OCI-LY7 (cell line): ENCODE measurements around the gene PAM16. TPM values are rescaled to one million over a fixed set of nuclear protein-coding genes. Genes with fewer than 3 reads are reported as not detected.

Experiments
- BruUV-seq: library from RNA; stranded (reverse); fragments of 400-500 nt; replicated peaks from 2 replicates; lab custom pipeline; 2021; lab: Mats Ljungman, UMichigan
- CTCF ChIA-PET: fragments of 300-600 bp; sonication (Branson Sonifier 250); formaldehyde crosslinking; loops from one replicate; lab custom pipeline; 2022; ENCODE audit warnings: antibody characterized with exemption; ENCODE audit not compliant: unreplicated experiment; lab: Charles Lee
- POLR2A ChIA-PET: fragments of 300-600 bp; sonication (Branson Sonifier 250); formaldehyde crosslinking; loops from one replicate; lab custom pipeline; 2022; ENCODE audit warnings: antibody characterized with exemption; lab: Charles Lee
- DNase-seq: peaks from one replicate; pipeline ENCODE4 v3.0.0-alpha.2; 2015; ENCODE audit warnings: low spot score
- H2AFZ ChIP-seq: fragments of 200-600 bp; sonication (generic), shearing (Covaris generic); 2 replicates; pipeline ENCODE4 v1.6.1; 2014; ENCODE audit warnings: mild to moderate bottlenecking, antibody characterized with exemption, low read length, moderate library complexity
- H3K27ac ChIP-seq: fragments of 200-600 bp; sonication (generic); 2 replicates; pipeline ENCODE4 v1.5.1; 2014; ENCODE audit warnings: mixed run types, low read depth, mild to moderate bottlenecking, moderate library complexity, low read length, inconsistent platforms; ENCODE audit not compliant: poor library complexity, severe bottlenecking
- H3K36me3 ChIP-seq: fragments of 200-600 bp; sonication (generic); 2 replicates; pipeline ENCODE4 v1.6.1; 2014; ENCODE audit warnings: mild to moderate bottlenecking, antibody characterized with exemption, low read length, moderate library complexity, mixed read lengths; ENCODE audit not compliant: insufficient read depth
- H3K4me1 ChIP-seq: fragments of 200-600 bp; sonication (generic); 2 replicates; pipeline ENCODE4 v1.5.1; 2014; ENCODE audit warnings: mild to moderate bottlenecking, low read length; ENCODE audit not compliant: insufficient read depth, poor library complexity, severe bottlenecking
- H3K4me2 ChIP-seq: fragments of 200-600 bp; sonication (generic); 2 replicates; pipeline ENCODE4 v1.6.1; 2014; ENCODE audit warnings: mild to moderate bottlenecking, low read length
- H3K4me3 ChIP-seq: fragments of 200-600 bp; sonication (generic); 2 replicates; pipeline ENCODE4 v1.5.1; 2014; ENCODE audit warnings: mild to moderate bottlenecking, low read depth, low read length; ENCODE audit not compliant: poor library complexity, severe bottlenecking
- H3K79me2 ChIP-seq: fragments of 200-600 bp; sonication (generic); 2 replicates; pipeline ENCODE4 v1.6.1; 2016; ENCODE audit warnings: low read depth, mild to moderate bottlenecking, low read length, moderate library complexity, mixed read lengths; ENCODE audit not compliant: insufficient read depth
- H3K9me2 ChIP-seq: fragments of 200-600 bp; sonication (generic); 2 replicates; pipeline ENCODE4 v1.6.1; 2016; ENCODE audit warnings: mild to moderate bottlenecking, low read length, mixed read lengths; ENCODE audit not compliant: insufficient read depth
- H3K9me3 ChIP-seq: fragments of 200-600 bp; sonication (generic); 2 replicates; pipeline ENCODE4 v1.6.1; 2014; ENCODE audit warnings: mild to moderate bottlenecking, mixed run types, low read length, mixed read lengths
- H4K20me1 ChIP-seq: fragments of 200-600 bp; sonication (generic); 2 replicates; pipeline ENCODE4 v1.6.1; 2014; ENCODE audit warnings: mild to moderate bottlenecking, antibody characterized with exemption, low read length, moderate library complexity, mixed read lengths; ENCODE audit not compliant: insufficient read depth
- EZH2phosphoT487 ChIP-seq: fragments of 200-600 bp; sonication (generic); IDR thresholded peaks from 2 replicates; pipeline ENCODE4 v1.6.1; 2018; ENCODE audit warnings: low read depth, borderline replicate concordance, mild to moderate bottlenecking, mixed run types, antibody characterized with exemption, low read length, moderate library complexity, mixed read lengths
- intact Hi-C: fragments of 100-400 bp; cut with micrococcal nuclease; formaldehyde crosslinking; loops from one replicate; pipeline ENCODE4 v1.10.0; 2022; ENCODE audit not compliant: unreplicated experiment
- total RNA-seq, 2 experiments: library from RNA; depleted of rRNA in 1 of 2; stranded (reverse); fragments of >200 nt in 1 of 2; shearing (Covaris generic) in 1 of 2; gene quantifications; 2 replicates each; pipeline ENCODE4 v1.2.3, GENCODE V29; 2014 to 2022
- TF ChIP-seq, protein P1 (sequence below): fragments of 200-600 bp; sonication (generic); conservative IDR thresholded peaks from 2 replicates; pipeline ENCODE4 v1.5.1; 2014; ENCODE audit warnings: mild to moderate bottlenecking, antibody characterized with exemption, low read length, moderate library complexity, mixed read lengths

The PAM16 gene
- total RNA-seq, 2 experiments from 2014 or later = 80.6 to 82.4 TPM

DNA sequence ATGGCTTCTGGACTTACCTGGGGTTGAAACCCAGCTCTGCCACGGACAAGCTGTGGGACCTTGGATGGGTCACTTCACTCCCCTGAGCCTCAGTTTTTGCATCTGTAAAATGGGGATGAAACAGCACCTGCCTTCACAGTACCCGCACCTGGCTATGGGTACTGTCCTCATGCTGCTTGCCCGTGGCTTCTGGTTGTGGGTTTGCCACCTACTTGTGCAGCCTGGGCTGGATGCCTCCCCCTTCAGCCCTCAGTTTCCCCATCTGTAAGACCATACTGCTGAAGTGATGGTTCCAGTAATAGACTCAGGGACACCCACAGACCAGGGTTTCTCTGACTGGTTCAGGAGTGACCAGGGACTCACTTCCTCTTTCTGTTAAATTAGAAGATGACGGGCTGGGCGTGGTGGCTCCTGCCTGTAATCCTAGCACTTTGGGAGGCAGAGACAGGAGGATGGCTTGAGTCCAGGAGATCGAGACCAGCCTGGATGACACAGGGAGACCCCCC lies 25.8 kb downstream of the PAM16 start:
- Histone ChIP-seq H3K36me3 (no peaks in the 10 kb centered on the region), H4K20me1 (no peaks in the 10 kb centered on the region), H3K79me2 (no peaks in the 10 kb centered on the region), H3K4me3 (no peak overlapping the region), H3K27ac (no peak overlapping the region), H3K4me1 (peaks cover 10% of the 10 kb centered on the region), H2AFZ (no peak overlapping the region), H3K9me3 (no peaks in the 10 kb centered on the region), H3K9me2 (no peaks in the 10 kb centered on the region), H3K4me2 (no peak overlapping the region)
- peak; percentile 28 for DNase-seq
- POLR2A ChIA-PET = no interaction called here
- CTCF ChIA-PET = no interaction called here
- intact Hi-C loops = no loop called here
- no TSS peak for BruUV-seq
- TF ChIP-seq EZH2phosphoT487 = no peak
- TF ChIP-seq, protein P1, sequence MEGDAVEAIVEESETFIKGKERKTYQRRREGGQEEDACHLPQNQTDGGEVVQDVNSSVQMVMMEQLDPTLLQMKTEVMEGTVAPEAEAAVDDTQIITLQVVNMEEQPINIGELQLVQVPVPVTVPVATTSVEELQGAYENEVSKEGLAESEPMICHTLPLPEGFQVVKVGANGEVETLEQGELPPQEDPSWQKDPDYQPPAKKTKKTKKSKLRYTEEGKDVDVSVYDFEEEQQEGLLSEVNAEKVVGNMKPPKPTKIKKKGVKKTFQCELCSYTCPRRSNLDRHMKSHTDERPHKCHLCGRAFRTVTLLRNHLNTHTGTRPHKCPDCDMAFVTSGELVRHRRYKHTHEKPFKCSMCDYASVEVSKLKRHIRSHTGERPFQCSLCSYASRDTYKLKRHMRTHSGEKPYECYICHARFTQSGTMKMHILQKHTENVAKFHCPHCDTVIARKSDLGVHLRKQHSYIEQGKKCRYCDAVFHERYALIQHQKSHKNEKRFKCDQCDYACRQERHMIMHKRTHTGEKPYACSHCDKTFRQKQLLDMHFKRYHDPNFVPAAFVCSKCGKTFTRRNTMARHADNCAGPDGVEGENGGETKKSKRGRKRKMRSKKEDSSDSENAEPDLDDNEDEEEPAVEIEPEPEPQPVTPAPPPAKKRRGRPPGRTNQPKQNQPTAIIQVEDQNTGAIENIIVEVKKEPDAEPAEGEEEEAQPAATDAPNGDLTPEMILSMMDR = no peak

DNA sequence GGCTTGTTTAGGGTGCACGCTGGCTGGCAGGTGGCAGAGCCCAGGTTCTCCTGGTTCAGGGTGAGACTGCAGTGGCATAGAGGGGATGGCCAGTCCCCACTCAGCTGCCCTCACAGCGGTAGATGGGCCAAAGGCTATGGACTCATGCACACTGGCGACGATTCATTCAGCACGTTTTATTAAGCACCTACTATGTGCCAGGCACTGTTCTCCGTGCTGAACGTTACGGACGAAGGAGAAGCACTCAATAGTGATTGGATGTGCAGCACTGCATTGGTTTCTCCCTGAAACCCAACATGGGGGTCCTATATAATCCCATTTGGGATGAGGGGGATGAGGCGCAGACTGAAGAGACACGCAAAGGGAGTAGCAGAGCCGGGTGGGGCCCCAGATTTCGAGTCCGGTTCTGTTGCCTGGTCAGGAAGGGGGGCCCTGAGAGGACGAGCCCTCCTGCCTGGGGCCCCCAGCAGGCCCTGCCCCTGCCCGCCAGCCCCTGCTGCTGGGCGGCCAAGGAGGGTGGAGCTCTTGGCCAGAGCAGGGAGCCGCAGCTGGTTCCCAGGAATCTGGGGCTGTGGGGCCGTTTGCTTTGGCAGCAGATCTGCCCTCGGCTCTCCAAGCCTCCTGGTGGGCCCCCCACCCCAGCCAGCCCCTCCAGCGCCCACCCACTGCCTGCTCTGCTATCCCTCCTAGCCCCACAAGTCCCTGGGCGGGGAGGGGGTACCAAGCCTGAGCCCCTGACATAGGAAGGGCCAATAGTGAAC lies 26.4 kb downstream of the PAM16 start:
- Histone ChIP-seq H3K27ac (no peak overlapping the region), H3K9me3 (no peaks in the 10 kb centered on the region), H3K36me3 (no peaks in the 10 kb centered on the region), H3K4me3 (no peak overlapping the region), H3K4me1 (peaks cover 10% of the 10 kb centered on the region), H4K20me1 (no peaks in the 10 kb centered on the region), H3K79me2 (no peaks in the 10 kb centered on the region), H2AFZ (no peak overlapping the region), H3K9me2 (no peaks in the 10 kb centered on the region), H3K4me2 (no peak overlapping the region)
- ChIA-PET CTCF (no interaction called here), POLR2A (no interaction called here)
- intact Hi-C loops = no loop called here
- no TSS peak for BruUV-seq
- DNase-seq = no peak
- TF ChIP-seq, protein P1 = no peak
- no peak for TF ChIP-seq EZH2phosphoT487

DNA sequence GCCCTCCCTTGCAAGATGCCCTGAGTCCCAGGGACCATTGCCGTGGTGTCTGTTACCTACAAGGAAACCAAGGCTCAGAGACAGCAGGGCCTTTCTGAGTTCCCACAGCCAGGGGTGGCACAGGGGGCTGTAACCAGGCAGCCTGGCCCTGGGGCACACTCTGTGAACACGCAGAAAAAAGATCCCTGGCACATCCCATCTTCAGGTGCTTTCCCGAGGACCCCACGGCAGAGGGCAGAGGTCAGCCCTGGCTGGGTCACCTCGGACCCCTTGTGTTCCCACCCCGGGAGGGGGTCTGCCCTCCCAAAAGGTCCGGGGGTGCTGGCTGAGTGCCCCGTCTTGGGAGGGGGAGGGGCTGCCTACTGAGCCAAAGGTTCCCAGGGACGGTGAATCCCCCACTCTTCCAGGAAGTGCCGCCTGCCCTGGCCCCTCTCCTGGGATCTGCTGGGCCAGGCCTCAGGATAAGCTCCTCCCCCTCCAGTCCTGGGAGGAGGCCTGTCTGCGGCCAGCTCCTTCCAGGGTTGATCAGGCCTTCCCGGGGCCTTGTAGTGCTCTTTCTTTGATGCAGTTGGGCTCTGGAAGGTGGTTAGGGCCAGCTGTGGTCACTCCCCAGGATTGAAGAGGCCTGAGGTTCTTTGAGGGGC lies 27.2 kb downstream of the PAM16 start:
- Histone ChIP-seq H3K9me3 (no peaks in the 10 kb centered on the region), H4K20me1 (no peaks in the 10 kb centered on the region), H3K4me1 (peaks cover 15% of the 10 kb centered on the region), H3K4me3 (no peak overlapping the region), H3K4me2 (no peak overlapping the region), H3K36me3 (no peaks in the 10 kb centered on the region), H3K9me2 (no peaks in the 10 kb centered on the region), H3K79me2 (no peaks in the 10 kb centered on the region), H3K27ac (no peak overlapping the region), H2AFZ (no peak overlapping the region)
- ChIA-PET POLR2A (no interaction called here), CTCF (no interaction called here)
- no TSS peak for BruUV-seq
- intact Hi-C loops = no loop called here
- no peak for DNase-seq
- TF ChIP-seq EZH2phosphoT487 = no peak
